ENCODE data around the gene CD4. TPM values are rescaled to one million over a fixed set of nuclear protein-coding genes. Genes with fewer than 3 reads are reported as not detected.
A peak's percentile ranks its signal among the peaks of the same experiment; 100 is the strongest.

CD4 gene
- total RNA-seq, 1 donor from 2014 or later = 0.62 TPM

GRCh38 chr12:6771509-6772330 lies 17.6 kb upstream of the CD4 start:
- Mint-ChIP-seq H3K4me3 (ENCODE audit: unreplicated experiment) (no peak overlapping the region), H3K36me3 (ENCODE audit: unreplicated experiment) (peaks cover 14% of the 10 kb centered on the region), H3K4me1 (ENCODE audit: unreplicated experiment) (peaks cover 23% of the 10 kb centered on the region), H3K27ac (ENCODE audit: unreplicated experiment) (peak overlapping the region; percentile 23), H3K27me3 (ENCODE audit: unreplicated experiment) (no peaks in the 10 kb centered on the region), H3K9me3 (ENCODE audit: unreplicated experiment) (no peaks in the 10 kb centered on the region)
- TF ChIP-seq CTCF (IDR thresholded peaks at IDR 0.05) = no peak
- DNase-seq (ENCODE audit: extremely low spot score, unreplicated experiment) = no peak

- Mint-ChIP-seq H3K27ac (ENCODE audit: unreplicated experiment) (peak within 1 kb of the TSS; percentile 23), H3K36me3 (ENCODE audit: unreplicated experiment) (peaks cover 14% of the 10 kb centered on the region), H3K4me3 (ENCODE audit: unreplicated experiment) (no peak within 1 kb of the TSS), H3K4me1 (ENCODE audit: unreplicated experiment) (peaks cover 23% of the 10 kb centered on the region), H3K27me3 (ENCODE audit: unreplicated experiment) (no peaks in the 10 kb centered on the region), H3K9me3 (ENCODE audit: unreplicated experiment) (no peaks in the 10 kb centered on the region)
- DNase-seq (ENCODE audit: extremely low spot score, unreplicated experiment) = no peak
- TF ChIP-seq CTCF (IDR thresholded peaks at IDR 0.05) = no peak
Observed at GRCh38 chr12:6772331-6772695, 17.0 kb upstream of the CD4 start, which contains the start of gene LAG3. Gene LAG3, plus strand, starts transcription at chr12:6772520. Its CDS starts 333 bp downstream, at chr12:6772853.

- H3K4me1 Mint-ChIP-seq (ENCODE audit: unreplicated experiment) = peaks cover 21% of the 10 kb centered on the region
- no peak overlapping the region for H3K27ac Mint-ChIP-seq (ENCODE audit: unreplicated experiment)
- H3K4me3 Mint-ChIP-seq (ENCODE audit: unreplicated experiment) = no peak overlapping the region
- no peaks in the 10 kb centered on the region for H3K9me3 Mint-ChIP-seq (ENCODE audit: unreplicated experiment)
- DNase-seq (ENCODE audit: extremely low spot score, unreplicated experiment) = no peak
- H3K36me3 Mint-ChIP-seq (ENCODE audit: unreplicated experiment) = peaks cover 14% of the 10 kb centered on the region
- H3K27me3 Mint-ChIP-seq (ENCODE audit: unreplicated experiment) = no peaks in the 10 kb centered on the region
- TF ChIP-seq CTCF (IDR thresholded peaks at IDR 0.05) = no peak
Observed at GRCh38 chr12:6772726-6773589, 16.4 kb upstream of the CD4 start.

- Mint-ChIP-seq H3K27me3 (ENCODE audit: unreplicated experiment) (no peaks in the 10 kb centered on the region), H3K4me1 (ENCODE audit: unreplicated experiment) (peaks cover 21% of the 10 kb centered on the region), H3K4me3 (ENCODE audit: unreplicated experiment) (no peak overlapping the region), H3K36me3 (ENCODE audit: unreplicated experiment) (peaks cover 14% of the 10 kb centered on the region), H3K9me3 (ENCODE audit: unreplicated experiment) (no peaks in the 10 kb centered on the region), H3K27ac (ENCODE audit: unreplicated experiment) (no peak overlapping the region)
- TF ChIP-seq CTCF (IDR thresholded peaks at IDR 0.05) = no peak
- DNase-seq (ENCODE audit: extremely low spot score, unreplicated experiment) = no peak
Observed at GRCh38 chr12:6773590-6774351, 15.6 kb upstream of the CD4 start.

All from osteocyte (in vitro differentiated cells).